HG03432 (cell line): ENCODE measurements around the gene GAL3ST2.
"Not testable (repeated sequence)": the region's sequence is repeated elsewhere in the genome, so short reads cannot be mapped to it uniquely, and the experiment has no call there.

Experiments
- ATAC-seq: cut with Tn5 transposase; IDR thresholded peaks from one replicate; pipeline ENCODE4 v1.9.1; 2021; ENCODE audit warnings: mild to moderate bottlenecking, moderate library complexity; ENCODE audit not compliant: unreplicated experiment

The GAL3ST2 gene

GRCh38 chr2:241746084-241746483 lies 30.5 kb upstream of the GAL3ST2 start:
- no peak for ATAC-seq

DNA sequence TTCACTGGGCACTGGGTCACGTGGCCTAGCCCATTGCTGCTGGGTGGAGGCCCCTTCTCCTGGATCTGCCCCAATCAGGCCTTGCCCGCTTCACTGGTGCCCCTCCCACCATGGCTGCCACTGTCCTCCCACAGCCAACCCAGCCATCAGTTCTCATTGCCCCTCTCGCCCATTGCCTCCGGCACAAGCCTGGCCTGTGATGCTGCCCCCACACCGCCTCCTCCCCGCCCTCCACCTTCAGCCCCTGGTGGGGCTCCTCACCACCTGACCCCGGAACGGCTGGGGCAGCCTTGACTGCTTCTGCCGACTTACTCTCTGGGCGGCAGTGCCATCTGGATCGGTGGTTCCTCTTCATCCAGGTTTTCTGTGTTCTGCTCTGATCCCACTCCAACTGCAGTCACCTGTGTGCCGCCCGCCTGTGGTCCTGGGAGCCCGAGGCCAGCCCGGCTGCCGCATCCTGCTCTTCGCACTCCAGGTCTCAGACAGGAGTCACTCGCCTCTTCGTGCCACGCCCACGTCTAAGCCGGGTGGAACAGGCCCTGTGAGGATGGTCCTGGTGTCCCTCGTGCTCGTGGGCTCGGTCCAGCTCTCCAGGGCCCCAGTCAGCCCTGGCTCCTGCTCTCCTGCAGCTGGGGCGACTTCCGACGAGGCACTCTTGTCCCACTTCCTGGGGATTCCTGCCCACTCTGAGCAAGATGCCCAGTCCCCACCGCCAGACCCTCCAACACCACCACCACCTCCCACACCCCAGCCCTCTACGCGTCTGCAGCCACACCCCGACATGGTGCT lies 28.0 kb upstream of the GAL3ST2 start:
- ATAC-seq = no peak

- ATAC-seq = no peak
These were observed 26.4 kb upstream of the GAL3ST2 start for GRCh38 chr2:241750076-241750840.

DNA sequence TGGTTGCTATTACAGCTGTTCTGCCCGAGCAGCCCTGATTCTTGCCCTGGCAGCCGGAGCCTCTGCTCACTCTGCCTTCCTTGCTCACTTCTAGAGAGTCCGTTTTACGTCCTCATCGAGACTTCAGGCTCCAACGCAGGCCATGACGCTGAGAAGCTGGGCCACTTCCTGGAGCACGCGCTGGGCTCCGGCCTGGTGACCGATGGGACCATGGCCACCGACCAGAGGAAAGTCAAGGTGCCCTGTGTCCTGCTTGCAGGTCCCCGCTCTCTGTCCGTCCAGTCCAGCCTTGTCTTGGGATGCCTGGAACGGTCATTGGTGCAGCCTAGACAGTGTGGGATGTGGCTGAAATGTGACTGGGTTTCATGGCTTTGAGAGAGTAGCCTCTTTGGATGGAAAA lies 25.5 kb upstream of the GAL3ST2 start:
- ATAC-seq = no peak

GRCh38 chr2:241751776-241752175 lies 24.8 kb upstream of the GAL3ST2 start:
- ATAC-seq = no peak

DNA sequence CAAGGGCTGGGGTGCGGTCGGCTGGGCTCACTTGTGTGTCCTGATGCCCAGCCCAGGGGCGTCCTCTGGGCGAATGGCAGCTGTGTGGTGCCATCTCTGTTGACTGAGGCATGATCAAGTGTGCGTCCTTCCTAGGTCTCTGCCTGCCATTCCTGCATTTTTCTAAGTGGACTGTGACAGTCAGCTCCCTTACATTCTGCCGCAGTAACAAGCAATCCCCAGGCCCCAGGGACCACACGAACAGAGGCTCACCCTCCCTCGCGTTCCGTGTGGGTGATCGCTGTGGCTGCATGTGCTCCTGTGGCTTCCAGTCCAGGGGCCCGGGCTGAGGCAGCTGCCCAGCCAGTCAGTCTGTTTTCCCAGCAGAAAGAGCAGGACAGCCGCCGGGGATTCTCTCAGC lies 24.4 kb upstream of the GAL3ST2 start:
- no peak for ATAC-seq

DNA sequence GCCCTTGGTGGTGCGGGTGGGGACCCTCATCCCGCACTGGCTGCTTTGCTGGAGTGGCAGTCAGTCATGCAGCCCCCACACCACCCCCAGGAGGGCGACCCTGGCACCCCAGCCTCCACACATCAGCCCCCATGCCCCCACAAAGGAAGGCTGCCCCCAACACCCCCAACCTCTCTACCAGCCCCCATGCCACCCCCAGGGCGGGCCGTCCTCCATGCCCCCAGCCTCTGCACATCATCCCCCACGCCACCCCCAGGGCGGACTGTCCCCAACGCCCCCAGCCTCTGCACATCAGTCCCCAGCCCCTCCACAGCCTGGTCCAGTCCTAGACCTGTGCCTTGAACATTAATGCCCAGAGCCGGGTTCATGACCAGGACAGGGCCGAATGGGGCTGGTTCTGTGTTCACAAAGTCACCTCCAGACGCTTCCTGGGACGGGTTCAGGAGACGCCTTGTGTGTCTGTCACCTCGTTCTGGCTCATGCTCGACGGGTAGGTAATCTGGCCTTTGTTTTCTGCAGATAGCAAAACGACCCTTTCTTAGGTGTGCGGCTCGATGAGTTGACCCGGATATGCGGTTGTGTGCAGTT lies 23.8 kb upstream of the GAL3ST2 start:
- ATAC-seq = no peak

- no peak for ATAC-seq
These were observed 23.1 kb upstream of the GAL3ST2 start for GRCh38 chr2:241753493-241753892.

- no peak for ATAC-seq
These were observed 22.6 kb upstream of the GAL3ST2 start for GRCh38 chr2:241754042-241754441.

DNA sequence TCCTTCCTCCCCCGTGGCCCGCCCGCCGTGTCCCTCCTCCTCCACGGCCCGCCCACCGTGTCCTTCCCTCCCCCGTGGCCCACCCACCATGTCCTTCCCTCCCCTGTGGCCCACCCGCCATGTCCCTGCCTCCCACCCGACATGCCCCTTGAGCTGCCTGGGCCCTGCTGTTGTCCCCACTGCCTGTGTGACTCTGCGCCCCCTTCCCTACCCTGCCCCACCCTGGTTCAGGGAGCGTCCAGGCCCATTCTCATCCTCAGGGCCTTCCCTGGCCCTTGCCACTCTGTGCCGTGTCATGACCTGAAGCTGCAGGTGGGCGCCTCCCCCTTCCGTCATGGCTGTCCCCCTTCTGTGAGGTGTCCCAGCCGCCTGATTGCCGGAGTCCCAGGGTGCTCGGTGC lies 21.5 kb upstream of the GAL3ST2 start:
- ATAC-seq = no peak

- no peak for ATAC-seq
These were observed 20.8 kb upstream of the GAL3ST2 start for GRCh38 chr2:241755777-241756176.

DNA sequence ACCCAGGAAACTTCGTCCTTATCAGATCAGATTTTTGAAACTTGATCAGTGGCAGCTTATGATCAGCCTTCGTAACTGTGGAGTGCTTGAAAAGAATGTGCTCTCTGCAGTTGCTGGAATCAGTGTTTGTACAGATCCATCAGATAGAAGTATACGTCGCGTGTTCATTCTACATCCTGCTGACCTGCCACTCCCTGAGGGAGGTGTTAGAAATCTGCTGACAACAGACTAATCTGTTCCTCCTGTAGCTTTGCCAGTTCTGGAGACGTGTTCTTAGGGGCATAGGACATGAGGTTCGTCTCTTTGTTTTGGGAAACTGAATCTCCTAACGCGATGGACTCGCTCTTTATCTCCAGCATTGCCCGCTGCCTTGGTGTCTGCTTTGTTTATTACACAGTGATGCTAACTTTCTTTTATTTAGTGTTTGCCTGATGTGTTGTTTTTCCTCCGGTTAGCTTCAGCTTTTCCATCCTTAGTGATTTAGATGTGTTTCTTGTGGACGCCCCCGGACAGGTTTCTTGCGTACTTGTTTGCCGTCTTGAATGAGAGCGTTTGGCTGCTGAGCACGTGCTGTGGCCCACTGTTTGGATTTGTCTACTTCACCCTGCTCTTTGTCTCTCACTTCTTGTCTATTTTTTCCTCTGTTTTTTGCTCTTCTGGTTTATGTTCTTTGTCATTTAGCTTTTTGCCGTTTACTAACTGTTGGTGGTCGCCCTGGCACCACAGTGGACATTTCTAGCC lies 17.4 kb upstream of the GAL3ST2 start:
- ATAC-seq = no peak

- not testable (repeated sequence) for ATAC-seq
These were observed 16.7 kb upstream of the GAL3ST2 start for GRCh38 chr2:241759893-241760292.

- no peak for ATAC-seq
These were observed 16.3 kb upstream of the GAL3ST2 start for GRCh38 chr2:241760301-241760771.

DNA sequence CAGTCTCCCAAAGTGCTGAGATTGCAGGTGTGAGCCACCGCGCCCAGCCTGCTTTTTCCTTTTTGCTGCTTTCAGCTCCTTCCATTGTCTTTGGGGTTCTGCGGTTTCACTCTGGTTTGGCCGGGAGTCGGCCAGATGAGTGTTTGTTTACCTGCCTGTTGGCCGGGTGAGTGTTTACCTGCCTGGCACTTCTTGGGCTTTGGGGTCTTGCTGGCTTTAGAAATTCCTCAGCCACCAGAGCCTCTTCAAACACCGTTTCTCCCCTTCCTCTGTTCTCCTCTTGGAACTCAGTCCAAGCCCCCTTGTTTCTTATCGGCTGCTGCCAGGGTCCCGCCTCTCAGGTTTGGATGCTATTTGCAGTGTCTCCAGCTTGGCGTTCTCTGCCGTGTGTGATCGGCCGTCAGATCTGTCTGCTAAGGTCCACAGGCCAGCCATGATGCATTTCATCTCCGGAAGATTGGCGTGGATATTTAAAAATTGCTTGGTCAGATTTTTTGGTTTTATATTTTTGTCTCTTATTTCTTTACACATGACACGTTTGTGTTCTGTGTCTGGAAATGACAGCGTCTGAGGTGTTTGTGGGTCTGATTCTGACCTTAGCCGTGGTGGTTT lies 14.2 kb upstream of the GAL3ST2 start:
- no peak for ATAC-seq

- peak; percentile 52 for ATAC-seq
These were observed 13.7 kb upstream of the GAL3ST2 start for GRCh38 chr2:241762933-241763369.

GRCh38 chr2:241763551-241764274 lies 12.9 kb upstream of the GAL3ST2 start:
- ATAC-seq = no peak

DNA sequence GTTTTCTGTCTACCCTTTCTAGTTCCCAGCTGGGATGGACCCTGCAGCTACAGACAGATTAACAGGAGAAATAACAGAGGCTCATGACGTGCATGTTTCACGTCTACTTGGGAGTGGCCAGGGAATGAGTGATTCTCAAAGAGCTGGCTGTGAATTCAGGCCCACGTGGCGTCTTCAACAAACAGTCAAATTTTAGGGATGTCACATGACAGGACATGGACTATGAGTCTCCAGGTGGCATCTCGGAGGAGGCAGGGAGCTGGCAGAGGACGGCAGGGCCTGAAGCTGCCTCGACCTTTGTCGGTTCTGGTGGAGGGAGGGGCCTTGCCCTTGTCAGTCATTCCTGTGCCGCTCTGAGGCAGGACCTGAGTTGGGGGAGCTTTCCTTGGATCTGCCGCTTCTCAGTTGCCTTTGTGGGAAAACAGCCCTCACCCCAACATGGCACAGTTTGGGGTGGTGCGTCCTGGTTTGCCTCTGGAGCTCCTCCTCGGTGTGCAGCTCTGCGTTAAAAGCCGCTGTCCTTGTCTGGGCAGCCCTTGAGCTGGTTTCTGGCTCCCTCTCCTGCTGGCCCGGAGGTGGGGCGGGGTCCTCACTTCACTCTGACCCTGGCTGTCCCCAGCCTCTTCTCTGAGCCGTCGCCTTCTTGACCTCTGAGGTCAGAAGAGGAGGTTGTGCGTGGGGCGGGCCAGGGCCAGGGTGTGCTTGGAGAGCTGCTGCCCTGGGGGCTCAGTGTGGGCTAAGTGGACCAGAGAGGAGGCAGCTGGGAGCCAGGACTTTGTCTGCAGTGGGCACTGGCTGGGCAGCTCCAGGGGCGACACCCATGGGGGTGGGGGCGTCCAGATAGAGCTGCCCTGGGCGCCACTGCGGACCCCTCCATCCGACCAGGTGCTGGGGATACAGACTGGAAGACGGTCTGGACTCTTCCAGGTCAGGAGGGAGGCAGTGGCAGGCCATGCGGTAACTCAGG lies 12.1 kb upstream of the GAL3ST2 start:
- no peak for ATAC-seq
